ENCODE measurements around the gene GSTM1.
A peak's percentile ranks its signal among the peaks of the same experiment; 100 is the strongest.

Gene GSTM1

DNA sequence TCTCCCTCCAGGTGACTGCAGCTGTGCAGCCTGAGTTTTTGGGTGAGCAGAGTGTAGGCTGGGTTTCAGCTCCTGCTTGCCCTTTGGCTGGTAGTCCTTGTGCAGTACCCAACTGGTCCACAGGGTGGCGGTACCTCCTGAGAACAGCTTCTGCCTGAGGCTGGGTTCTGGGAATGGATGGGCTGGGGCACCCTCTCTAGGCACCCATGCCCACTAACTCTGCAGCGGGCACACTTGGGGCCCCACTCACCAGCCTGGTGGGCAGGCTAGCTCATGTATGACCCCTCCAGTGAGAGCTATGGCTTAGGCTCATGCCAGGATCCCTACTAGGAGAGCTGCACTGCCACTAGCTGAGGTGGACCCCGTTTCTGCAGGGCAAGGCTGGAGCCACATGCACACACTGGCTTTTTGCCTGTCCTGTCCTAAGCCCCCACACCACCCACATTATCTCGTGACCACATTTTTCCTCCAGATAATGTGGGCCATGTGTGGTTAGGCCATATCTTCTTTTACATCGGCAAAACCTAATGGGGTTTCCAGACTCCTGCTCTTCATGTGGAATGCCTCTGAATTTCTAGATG, 47.2 kb upstream of the GSTM1 start:
- TF ChIP-seq FOXM1 (IDR thresholded peaks at IDR 0.05; ENCODE audit: borderline replicate concordance, low read depth), result no peak
- TF ChIP-seq RAD21 (IDR thresholded peaks at IDR 0.05; ENCODE audit: low read depth), result peak; percentile 80
- TF ChIP-seq, protein P1, sequence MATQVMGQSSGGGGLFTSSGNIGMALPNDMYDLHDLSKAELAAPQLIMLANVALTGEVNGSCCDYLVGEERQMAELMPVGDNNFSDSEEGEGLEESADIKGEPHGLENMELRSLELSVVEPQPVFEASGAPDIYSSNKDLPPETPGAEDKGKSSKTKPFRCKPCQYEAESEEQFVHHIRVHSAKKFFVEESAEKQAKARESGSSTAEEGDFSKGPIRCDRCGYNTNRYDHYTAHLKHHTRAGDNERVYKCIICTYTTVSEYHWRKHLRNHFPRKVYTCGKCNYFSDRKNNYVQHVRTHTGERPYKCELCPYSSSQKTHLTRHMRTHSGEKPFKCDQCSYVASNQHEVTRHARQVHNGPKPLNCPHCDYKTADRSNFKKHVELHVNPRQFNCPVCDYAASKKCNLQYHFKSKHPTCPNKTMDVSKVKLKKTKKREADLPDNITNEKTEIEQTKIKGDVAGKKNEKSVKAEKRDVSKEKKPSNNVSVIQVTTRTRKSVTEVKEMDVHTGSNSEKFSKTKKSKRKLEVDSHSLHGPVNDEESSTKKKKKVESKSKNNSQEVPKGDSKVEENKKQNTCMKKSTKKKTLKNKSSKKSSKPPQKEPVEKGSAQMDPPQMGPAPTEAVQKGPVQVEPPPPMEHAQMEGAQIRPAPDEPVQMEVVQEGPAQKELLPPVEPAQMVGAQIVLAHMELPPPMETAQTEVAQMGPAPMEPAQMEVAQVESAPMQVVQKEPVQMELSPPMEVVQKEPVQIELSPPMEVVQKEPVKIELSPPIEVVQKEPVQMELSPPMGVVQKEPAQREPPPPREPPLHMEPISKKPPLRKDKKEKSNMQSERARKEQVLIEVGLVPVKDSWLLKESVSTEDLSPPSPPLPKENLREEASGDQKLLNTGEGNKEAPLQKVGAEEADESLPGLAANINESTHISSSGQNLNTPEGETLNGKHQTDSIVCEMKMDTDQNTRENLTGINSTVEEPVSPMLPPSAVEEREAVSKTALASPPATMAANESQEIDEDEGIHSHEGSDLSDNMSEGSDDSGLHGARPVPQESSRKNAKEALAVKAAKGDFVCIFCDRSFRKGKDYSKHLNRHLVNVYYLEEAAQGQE (IDR thresholded peaks at IDR 0.05; ENCODE audit: low read depth), result no peak
- no peak for TF ChIP-seq TAF1 (IDR thresholded peaks at IDR 0.05; ENCODE audit: low read depth)

DNA sequence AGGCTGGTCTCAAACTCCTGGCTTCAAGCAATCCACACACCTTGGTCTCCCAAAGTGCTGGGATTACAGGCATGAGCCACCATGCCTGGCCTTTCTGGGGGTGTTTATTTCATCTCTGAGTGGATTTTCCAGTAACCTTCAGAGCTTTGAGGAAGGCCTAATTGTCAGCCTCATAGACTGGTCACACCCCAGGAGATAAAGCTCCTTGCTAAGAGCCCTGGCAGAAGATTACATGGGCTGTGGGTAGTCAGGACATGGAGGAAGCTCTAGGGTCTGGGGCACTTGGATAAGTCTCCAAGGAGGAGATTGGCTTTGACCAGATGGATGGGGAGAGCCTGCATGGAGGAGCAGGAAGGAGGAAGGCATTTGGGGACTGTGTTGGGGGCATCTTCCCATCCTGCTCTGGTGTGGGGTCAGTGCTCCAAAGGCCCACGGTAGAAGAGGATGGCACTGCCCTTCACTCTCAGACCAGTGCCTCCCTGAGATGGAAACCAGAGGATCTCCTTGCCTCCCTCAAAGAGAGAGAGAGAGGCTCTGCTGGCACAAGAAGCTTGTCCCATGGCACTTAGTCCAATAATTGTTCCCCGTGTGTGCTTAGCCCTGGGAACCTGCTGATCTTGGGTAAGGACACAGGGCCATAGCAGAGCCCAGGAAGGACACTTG, 46.4 kb upstream of the GSTM1 start:
- no peak for TF ChIP-seq EGR1 (IDR thresholded peaks at IDR 0.05)
- no peak for TF ChIP-seq ZBTB7A (IDR thresholded peaks at IDR 0.05; ENCODE audit: low read depth)
- TF ChIP-seq RAD21 (IDR thresholded peaks at IDR 0.05; ENCODE audit: low read depth), result no peak
- TF ChIP-seq, protein P2, sequence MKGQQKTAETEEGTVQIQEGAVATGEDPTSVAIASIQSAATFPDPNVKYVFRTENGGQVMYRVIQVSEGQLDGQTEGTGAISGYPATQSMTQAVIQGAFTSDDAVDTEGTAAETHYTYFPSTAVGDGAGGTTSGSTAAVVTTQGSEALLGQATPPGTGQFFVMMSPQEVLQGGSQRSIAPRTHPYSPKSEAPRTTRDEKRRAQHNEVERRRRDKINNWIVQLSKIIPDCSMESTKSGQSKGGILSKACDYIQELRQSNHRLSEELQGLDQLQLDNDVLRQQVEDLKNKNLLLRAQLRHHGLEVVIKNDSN (IDR thresholded peaks at IDR 0.05), result no peak
- no peak for TF ChIP-seq TAF1 (IDR thresholded peaks at IDR 0.05; ENCODE audit: low read depth)
- TF ChIP-seq YY1 (IDR thresholded peaks at IDR 0.05; ENCODE audit: low read depth), result no peak
- no peak for TF ChIP-seq TCF12 (IDR thresholded peaks at IDR 0.05; ENCODE audit: low read depth)

DNA sequence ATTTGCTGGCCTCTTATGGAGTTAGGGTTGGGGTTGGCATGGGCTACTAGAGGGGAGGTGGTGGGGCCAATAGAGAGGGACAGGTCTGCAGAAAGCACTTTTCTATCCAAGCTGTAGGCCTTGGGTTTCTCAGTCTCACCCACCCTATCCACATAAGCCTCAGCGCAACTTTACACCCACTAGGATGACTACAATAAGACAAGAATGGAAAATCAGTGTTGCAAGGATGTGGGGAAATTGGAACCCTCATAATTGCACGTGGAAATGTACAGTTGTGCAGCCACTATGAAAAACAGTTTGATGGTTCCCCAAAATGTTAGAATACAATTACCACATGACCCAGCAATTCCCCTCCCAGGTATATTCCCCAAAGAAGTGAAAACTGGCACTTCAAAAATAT, 45.8 kb upstream of the GSTM1 start:
- TF ChIP-seq EGR1 (IDR thresholded peaks at IDR 0.05), result no peak
- TF ChIP-seq ZBTB7A (IDR thresholded peaks at IDR 0.05; ENCODE audit: low read depth), result no peak
- TF ChIP-seq YY1 (IDR thresholded peaks at IDR 0.05; ENCODE audit: low read depth), result no peak
- no peak for TF ChIP-seq EP300 (IDR thresholded peaks at IDR 0.05; ENCODE audit: borderline replicate concordance)
- no peak for TF ChIP-seq CREB1 (IDR thresholded peaks at IDR 0.05; ENCODE audit: low read depth)
- TF ChIP-seq, protein P2 (IDR thresholded peaks at IDR 0.05), result no peak
- TF ChIP-seq FOXM1 (IDR thresholded peaks at IDR 0.05; ENCODE audit: borderline replicate concordance, low read depth), result no peak
- TF ChIP-seq, protein P3, sequence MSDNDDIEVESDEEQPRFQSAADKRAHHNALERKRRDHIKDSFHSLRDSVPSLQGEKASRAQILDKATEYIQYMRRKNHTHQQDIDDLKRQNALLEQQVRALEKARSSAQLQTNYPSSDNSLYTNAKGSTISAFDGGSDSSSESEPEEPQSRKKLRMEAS (IDR thresholded peaks at IDR 0.05), result no peak
- TF ChIP-seq TEAD4 (IDR thresholded peaks at IDR 0.05), result no peak
- no peak for TF ChIP-seq NFIC (IDR thresholded peaks at IDR 0.05)
- TF ChIP-seq TCF12 (IDR thresholded peaks at IDR 0.05; ENCODE audit: low read depth), result no peak
- no peak for TF ChIP-seq CEBPB (IDR thresholded peaks at IDR 0.05)
- no peak for TF ChIP-seq RAD21 (IDR thresholded peaks at IDR 0.05; ENCODE audit: low read depth)
- TF ChIP-seq, protein P1 (IDR thresholded peaks at IDR 0.05; ENCODE audit: low read depth), result no peak
- no peak for TF ChIP-seq TAF1 (IDR thresholded peaks at IDR 0.05; ENCODE audit: low read depth)

DNA sequence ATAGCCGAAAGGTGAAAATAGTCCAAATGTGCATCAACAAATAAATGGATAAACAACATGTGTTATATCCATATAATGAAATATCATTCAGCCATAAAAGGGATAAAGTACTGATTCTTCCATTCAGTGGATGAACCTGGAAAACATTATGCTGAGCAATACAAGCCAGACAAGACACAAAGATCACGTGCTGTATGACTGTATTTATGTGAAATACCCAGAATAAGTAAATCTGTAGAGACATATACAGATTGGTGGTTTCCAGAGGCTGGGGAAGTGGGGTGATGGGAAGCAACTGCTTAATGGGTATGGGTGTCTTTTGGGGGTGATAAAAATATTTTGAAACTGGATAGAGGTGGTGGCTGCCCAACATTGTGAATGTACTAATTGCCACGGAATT, 45.0 kb upstream of the GSTM1 start:
- no peak for TF ChIP-seq YY1 (IDR thresholded peaks at IDR 0.05; ENCODE audit: low read depth)
- TF ChIP-seq TAF1 (IDR thresholded peaks at IDR 0.05; ENCODE audit: low read depth), result no peak
- TF ChIP-seq, protein P3 (IDR thresholded peaks at IDR 0.05), result no peak
- TF ChIP-seq CREB1 (IDR thresholded peaks at IDR 0.05; ENCODE audit: low read depth), result no peak
- TF ChIP-seq ZBTB7A (IDR thresholded peaks at IDR 0.05; ENCODE audit: low read depth), result no peak
- TF ChIP-seq TEAD4 (IDR thresholded peaks at IDR 0.05), result no peak
- TF ChIP-seq EP300 (IDR thresholded peaks at IDR 0.05; ENCODE audit: borderline replicate concordance), result no peak
- TF ChIP-seq TCF12 (IDR thresholded peaks at IDR 0.05; ENCODE audit: low read depth), result no peak
- no peak for TF ChIP-seq FOXM1 (IDR thresholded peaks at IDR 0.05; ENCODE audit: borderline replicate concordance, low read depth)
- TF ChIP-seq NFIC (IDR thresholded peaks at IDR 0.05), result no peak
- TF ChIP-seq, protein P2 (IDR thresholded peaks at IDR 0.05), result no peak
- TF ChIP-seq, protein P1 (IDR thresholded peaks at IDR 0.05; ENCODE audit: low read depth), result no peak
